ENCODE data around the gene ETFB.

The ETFB gene

DNA sequence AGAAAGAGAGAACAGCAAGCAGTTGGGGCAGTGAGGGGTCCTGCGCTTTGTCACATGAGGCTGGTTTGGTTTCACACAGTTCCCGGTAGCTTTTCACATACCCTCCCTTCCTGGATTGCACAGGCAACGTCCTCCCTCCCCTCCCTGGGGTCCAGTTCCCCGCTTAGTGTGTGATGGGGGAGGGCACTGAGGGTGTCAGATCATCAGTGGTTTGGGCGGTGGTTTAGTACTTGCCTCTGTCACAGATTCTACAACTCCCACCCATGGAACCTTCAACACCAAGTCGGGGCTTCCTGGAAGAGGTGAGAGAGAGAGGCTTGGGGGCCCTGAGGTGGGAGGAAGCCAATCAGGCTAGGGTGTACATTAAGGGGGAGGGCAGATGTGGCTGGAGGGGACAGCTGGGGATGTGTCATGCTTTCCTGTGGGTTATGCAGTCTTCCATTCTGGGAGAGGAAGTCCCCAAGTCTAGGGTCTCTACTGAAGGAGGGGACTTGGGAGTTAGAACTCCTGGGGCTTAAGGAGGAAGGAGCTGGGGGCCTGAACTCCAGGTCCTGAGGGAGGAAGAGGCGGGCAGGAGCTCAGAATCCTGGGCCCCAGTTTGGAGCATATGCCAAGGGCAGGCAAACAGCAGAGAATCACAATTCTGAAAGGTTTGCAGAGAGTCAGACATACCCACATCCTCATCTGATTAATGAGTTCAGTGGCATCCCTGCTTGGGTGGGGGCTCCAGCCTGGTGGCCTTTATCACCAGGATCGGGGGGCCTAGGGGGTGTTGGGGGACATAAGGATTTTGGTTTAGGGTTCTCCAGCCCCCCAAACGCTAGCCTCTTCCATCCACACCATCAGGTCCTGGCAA, 6.7 kb upstream of the ETFB start, which contains the start of gene NKG7:
Gene NKG7, minus strand, starts transcription at position 6 of the 856 bp plus-strand sequence. CDS start 119 bp downstream, outside the sequence.
- DNase-seq, result no peak

DNA sequence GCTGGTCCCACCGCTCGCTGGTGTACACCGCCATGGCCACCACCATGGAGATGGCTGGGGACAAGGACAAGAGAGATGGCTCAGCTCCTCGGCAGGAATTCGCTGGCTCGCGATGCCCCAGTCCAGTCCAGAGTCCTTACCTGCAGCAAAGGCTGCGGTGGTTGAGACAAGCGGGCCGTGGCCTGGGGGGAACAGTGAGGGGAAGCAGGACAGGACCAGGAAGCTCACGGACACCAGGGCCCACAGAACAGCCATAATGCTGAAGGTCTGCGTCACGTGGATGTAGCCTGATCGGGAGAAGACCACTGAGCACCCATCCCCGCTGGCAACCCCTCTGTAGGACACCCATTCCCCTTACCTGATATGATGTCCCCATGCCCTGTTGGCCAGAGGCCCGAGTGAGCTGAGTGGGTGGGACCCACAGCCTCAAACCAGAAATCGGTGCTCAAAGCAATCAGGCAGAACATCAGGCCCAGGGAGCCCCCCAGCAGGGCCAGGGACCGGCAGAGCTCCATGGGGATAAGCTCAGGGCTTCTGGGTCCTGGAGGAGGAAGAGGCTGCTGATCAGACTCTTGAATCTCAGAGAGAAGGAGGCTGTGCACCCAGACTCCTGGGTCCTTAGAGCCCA, 5.9 kb upstream of the ETFB start:
- DNase-seq, result no peak

DNA sequence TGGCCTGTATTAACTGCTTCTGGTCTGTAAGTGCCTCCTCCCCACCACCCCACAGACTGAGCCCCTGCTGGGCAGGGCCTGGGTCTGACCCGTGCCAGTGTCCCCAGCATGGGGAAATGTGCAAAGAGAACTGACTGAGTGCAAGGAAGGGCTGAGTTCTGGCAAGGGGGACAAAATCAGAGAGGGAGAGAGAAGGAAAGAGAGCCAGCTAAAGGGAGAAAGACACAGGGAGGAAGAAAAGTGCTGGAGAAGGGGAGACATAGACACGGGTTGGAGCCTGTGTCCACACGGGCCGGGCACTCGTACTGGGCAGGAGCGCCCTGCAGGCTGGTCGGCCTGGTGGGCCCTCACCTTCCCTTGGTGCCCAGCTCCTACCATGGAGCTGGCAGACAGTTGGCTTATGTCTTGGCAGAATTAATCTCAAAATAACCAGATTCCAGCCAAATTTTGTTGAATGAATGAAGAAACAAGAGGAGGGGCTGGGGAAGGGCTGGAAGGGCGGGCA, 5.0 kb upstream of the ETFB start:
- DNase-seq, result no peak

DNA sequence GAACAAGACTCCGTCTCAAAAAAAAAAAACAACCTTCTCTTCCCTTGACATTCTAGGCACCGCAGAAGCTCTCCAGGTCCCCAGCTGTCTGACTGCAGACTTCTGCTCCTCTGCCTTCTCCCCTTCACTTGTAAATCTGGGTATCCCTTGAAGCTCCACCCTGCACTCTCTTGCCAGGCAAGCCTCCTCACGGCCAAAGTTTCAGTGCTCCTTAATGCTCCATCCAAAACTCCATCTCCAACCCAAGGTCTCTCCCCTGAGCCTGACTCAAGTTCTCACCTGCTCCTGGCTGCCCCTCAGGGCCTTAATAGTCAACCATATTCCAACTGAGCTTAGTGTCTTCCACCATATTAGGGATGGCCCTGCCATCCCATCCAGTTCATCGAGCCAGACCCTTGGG, 4.0 kb upstream of the ETFB start:
- no peak for DNase-seq

DNA sequence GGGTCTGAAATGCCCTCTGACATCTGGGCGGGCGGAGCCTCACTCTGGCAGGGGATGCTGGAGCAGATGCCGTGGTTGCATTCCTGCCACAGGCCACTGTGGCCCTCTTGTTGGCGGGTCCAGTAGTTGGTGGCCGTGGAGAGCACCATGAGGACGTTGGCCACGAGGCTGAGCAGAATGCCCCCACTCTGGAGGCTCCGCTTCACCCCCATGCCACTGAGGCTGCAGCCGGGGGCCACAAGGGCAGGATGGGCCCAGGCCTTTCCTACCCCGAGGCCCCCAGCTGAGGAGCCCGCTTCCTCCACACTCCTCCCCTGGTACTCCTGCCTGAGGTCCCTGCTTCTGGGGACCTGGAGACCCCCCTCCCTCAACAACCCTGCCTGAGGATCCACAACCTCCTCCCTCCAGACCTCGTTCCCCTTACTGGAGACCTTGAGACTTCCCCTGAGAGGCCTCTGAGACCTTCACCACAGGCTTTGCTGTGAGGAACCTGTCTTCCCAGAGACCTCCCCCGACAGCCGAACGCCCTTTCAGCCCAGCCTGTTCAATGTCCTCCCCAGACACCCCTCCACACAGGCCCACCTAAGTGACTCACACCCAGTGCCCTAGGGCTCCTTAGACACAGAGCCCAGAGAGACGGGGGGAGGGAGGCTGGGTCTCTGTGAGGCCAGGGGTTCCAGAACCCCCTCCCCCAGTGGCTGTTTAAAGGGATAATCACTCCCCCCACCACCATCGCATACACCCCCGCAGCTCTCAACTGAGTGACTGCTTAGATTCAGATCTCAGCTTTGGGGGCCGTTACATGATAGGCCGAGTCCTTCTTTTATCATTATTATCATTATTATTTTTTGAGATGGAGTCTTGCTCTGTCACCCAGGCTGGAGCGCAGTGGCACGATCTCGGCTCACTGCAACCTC, 2.4 kb upstream of the ETFB start, which contains the start of gene CLDND2:
Gene CLDND2, minus strand, starts transcription at position 638 of the 917 bp plus-strand sequence. Its CDS starts 426 bp downstream, at position 212.
- DNase-seq, result no peak

DNA sequence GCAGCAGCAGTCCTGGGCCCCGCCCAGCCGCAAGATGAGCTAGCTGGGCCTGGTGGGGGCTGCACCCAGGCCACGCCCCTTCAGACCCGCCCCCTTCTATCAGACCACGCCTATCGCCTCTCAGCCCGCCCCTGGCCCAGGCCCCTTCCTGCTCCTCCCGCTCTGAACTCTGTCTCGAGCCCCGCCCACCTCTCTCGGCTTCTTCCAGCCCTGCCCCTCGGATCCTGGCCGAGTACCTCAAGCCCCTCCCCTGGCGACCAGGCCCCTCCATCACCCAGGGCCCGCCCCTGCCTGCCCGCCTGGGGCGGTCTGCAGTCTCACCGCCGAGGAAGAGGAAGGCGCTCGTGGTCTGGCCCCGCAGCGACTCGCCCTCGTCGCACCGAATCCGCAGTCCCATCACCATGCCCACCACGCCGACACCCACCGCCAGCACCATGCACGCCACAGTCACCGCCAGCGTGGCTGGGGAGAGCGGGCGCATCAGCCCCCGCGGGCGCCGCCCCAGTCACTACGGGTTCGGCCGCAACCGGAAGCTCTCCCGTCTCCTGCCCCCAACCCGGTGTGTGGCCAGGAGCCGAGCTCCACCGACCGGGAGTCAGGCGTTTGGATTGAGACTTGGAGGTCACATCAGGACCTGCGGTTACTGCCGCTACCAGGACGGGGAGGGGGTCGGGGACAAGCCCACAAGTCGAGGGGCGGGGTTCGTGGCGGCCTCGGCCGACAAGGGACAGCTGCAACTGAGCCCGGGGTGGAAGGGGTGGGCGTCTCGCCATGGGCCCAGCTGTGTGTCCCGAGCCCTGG, 1.6 kb upstream of the ETFB start:
- DNase-seq, result peak; percentile 99

DNA sequence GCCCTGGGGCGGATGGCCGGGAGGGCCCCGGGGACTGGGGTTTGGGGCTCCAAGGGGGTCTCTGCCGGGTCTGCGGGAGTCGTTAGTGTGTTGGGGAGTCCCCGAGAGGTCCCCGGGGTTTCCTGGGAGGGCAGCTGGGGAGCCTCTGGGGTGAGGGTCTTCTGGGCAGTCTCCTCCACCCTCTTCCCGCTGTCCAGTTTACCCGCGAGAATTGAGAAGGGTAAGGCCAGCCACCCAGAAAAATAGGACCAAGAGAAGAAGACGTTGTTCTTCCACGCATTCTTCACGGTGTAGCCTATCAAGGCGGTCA, 1.0 kb upstream of the ETFB start:
- no peak for DNase-seq

DNA sequence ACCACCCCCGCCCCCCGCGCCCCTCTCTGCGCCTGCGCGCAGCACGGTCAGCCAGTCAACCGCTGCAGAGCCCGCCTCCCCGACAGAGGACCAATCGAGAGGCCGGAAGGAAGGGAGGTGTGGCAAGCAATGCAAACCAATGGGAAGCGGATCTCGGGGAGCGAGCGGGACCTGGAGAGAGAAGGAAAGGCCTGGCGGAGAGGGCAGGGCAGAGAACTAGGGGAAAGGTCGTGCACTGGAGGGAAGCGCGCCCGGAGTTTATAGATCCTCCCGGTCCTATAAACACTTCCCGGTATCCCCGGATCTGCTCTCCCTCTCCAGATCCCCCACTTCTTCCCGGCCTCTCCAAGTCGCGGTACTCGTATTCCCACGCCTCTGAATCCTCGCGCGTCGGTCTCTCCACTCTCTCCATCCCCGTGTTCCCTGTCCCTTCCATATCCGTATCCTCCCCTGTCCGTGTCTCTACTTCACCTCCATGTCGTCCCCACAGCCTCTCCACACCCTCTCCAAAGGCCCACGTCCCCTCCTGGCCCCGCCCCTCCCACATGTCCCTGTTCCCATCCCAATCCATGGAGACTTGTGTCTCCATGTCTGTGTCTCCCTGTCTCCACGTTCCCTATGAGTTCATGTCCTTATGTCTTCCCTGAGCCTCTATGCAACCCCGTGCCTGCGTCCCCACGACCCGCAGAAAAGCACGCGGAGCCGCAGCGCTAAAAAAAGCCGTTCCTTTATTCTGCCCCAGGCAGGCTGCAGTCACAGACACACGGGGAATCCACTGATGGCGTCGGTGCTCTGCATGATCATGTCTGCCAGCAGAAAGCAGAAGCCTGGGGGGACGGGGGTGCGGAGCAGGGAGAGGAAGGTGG, 434 bp upstream of the ETFB start:
- peak; percentile 98 for DNase-seq

DNA sequence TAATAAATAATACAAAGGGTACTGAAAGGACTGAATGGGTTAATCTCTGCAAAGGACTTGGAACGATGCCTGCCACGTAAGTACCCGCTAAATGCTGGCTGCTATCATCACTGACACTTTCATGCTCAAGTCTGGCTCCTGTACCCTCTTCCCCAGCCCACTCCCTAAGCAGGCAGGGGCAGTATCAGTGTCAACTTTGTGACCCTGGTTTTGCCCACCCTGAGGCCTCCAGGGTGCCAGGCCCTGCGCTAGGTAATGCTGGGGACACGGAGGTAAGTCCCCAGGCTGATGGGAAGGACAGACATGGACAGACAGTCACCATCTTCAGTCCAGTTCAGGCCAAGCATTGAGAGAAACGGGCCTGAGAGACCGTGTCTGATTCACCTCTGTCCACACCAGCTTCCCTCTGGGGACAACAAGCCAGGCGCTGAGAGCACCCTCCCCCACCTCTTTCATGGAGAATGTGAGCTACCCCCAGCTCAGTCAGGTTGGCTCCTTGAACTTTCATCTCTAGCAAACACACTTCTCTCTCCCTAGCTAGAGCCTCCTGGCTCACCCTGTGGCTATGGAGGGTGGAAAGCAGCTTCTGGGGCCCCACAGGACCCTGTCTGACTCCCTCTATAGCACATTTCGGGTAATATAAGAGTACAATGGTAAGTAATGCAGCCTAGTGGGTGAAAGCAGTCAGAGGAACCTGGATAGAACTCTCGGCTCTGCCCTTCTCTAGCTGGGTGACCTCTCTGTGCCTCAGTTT, 800 bp downstream of the ETFB start:
- peak; percentile 31 for DNase-seq

DNA sequence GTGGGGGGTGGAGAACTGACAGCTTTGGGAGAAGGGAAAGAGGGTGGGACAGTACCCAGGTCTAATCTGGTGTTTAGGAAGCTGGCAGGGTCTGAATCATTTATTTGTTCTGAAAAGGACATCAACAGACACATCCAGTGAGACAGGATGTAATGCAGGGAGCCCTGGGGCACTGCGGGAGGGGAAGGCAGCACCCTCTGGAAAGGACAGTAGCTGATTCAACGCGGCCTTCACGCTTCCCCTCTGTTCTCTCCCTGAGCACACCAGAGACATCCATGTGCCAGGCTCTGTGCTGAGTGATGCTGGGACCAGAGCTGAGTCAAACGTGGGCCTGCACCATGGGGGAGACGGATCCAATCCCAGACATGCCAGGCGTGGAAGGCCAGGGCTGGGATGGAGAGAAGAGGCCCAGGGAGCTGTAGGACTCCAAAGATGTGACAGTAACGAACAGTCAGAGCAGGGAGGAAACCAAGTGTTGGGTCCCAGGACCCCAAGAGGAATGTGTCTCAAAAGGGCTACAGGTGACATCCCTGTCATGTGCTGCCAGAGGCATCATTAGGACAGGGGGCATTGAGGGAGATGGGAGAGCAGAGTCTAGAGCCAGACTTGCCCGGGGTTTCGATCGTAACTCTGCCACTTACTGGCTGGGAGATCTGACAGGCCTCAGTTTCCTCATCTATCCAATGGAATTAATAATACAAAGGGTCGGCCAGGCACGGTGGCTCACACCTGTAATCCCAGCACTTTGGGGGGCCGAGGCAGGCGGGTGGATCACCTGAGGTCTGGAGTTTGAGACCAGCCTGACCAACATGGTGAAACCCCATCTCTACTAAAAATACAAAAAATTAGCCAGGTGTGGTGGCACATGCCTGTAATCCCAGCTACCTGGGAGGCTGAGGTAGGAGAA, 1.7 kb downstream of the ETFB start:
- DNase-seq, result no peak

DNA sequence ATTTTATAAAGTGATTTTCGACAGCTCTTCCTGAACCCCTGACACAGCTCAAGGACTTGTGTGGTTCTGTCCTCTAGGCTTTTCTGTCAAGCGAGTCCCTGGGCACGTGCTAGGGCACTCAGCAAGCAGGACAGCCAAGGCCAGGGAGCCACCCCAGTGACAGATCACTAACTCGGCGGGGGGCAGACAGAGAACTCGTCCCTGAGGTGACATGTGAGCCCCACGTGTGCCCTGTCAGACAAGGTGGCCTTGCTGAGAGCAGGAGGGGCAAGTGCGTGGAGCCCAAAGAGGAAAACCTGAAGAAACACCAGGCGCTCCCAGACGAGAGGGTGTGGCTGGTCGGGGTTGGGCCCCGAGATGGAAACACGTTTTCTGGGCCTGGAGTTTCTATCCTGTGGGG, 4.9 kb downstream of the ETFB start:
- no peak for DNase-seq

DNA sequence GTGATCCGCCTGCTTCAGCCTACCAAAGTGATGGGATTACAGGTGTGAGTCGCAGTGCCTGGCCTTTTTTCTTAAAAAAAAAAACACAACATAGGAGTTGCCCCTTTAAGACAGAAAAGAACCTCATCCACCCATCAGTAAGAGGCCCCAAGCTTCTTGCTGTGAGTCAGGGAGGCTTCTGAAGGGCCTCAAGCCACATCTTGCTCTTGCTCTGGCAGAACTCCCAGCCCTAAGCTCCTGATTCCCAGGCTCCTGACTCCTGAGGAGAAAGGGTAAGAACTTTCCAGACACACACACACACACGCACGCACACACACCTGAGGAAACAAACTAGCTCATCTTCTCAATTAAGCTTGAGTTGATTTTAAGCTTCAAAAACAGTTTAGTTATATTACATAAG, 6.9 kb downstream of the ETFB start:
- peak; percentile 81 for DNase-seq

DNA sequence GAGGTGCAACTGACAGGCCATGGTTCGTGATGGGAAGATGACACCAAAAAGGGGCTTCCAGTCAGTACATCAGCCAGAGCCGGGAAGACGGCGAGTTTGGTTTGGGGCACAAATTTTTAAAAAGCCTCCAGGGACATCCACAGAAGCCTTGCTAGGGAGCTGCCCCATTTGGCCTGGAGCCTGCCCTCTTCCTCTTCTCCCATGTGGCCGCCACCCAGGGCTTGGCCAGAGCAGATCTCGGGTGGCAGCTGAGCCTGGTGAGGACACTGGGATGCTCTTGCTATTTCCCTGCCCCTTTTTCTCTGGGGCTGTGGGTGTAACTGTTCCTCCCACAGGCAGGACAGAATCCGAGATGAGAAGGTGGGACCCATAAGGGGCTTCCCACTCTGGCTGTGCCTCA, 8.2 kb downstream of the ETFB start:
- no peak for DNase-seq

DNA sequence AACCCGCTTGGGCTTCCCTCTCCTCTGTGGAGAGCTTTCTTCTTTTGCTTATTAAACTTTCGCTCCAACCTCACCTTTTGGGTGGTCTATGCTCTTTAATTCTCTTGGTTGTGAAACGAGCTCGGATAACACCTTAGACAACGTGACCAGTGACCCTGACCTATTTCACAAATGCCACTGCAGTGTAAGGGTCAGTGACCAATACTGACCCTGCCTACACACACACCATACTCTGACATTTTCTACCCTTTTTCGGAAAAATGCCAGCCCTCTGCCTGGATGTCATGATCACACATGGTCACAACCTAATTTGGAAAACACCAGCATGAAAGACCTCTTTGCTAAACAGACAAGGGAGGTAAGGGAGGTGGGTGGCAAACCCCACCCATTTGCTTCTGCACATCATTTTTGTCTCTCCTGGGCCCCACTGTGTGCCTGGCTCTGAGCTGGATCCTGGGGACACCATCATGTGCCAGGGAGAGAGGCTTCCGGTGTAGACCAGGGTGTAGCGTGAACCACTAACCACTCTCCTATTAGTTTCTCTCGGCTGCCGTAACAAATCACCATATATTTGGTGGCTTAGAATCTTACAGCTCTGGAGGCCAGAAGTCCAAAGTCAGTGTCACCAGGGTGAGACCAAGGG, 9.9 kb downstream of the ETFB start:
- no peak for DNase-seq

DNA sequence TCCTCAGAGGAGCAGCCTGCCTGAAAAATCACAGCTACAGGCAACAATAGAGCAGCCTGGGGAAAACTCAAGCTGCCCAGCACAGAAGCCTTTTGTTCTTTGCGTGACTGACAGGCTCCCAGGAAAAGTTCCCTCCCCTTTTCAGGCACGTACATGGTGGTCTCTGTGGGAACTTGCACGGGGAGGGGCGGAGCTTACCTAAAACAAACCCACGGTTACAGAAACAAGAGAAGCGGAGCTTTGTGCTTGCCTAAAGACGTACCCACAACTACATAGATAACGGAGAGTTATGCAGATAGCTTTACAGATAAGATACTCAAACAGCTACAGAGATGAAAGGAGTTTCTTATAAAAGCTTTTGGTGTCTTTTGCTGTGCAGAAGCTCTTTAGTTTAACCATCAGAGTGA, 11.4 kb downstream of the ETFB start:
- DNase-seq, result no peak

DNA sequence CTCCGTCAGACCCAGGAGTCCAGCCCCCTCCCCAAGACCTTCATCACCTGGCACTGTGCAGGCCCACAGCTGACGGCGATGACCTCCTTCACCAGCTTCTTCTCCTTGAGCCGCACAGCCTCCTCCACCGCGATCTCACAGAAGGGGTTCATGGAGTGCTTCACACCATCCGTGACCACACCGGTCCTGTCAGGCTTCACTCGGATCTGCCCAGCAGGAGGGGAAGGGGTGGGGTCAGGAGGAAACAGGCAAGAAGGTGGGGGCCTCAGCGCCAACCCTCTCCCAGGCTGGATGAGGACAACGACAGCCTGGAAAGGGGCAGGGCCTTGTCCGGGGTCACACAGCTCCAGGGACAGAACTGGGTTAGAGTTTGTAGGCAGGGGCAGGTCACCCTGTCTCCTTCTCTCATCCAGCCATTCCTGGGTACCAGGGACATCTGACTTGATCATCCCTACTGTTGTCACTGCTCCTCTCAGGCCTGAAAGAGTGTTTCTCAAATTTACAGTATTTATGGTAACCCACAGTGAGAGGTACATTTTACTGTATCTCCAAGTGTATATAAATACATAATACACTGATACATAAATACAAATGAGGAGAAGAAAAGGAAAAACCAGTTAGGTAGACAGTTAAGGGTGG, 12.0 kb downstream of the ETFB start:
- no peak for DNase-seq

DNA sequence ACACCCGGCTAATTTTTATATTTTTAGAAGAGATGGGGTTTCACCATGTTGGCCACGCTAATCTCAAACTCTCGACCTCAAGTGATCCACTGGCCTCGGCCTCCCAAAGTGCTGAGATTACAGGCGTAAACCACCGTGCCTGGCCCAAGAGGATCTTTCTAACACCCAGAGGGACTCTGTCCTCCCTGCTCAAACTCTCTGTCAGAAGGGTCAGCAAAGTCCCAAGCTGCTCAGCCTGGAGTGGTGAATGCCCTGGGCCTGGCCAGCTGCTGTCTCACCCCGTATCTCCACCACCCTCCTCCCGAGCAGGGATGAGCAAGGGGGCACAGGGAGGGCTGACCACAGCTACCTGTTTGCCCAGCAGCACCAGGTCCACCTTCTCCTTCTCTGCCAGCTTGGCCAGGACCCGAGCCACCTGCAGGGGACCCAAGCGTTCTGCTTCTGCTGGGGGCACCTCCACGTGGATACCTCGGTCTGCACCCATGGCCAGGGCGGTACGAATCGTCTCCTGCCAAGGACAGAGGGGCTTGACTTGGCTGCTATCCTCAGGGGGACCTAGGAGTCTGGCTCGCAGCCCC, 13.3 kb downstream of the ETFB start:
- no peak for DNase-seq
